ENCODE results near the gene EVL. TPM values are rescaled to one million over a fixed set of nuclear protein-coding genes. Genes with fewer than 3 reads are reported as not detected.

The EVL gene
- total RNA-seq, 6 experiments from 2014 or later: 1.2 to 4.8 (median 2.0) TPM

GRCh38 chr14:100033347-100034075, 31.7 kb upstream of the EVL start:
- H3K4me1 Mint-ChIP-seq (ENCODE audit: low read depth): peaks cover 53% of the 10 kb centered on the region
- no peak for TF ChIP-seq CTCF (IDR thresholded peaks at IDR 0.05)
- no peak overlapping the region for H3K27ac Mint-ChIP-seq
- H3K9me3 Mint-ChIP-seq: no peaks in the 10 kb centered on the region
- H3K36me3 Mint-ChIP-seq (ENCODE audit: low read depth): no peaks in the 10 kb centered on the region
- H3K4me3 Mint-ChIP-seq: no peak overlapping the region
- no peaks in the 10 kb centered on the region; the same call in 1 of the 2 replicates for H3K27me3 Mint-ChIP-seq (ENCODE audit: insufficient read depth)
- DNase-seq: no peak

GRCh38 chr14:100034468-100034867, 30.8 kb upstream of the EVL start:
- DNase-seq: no peak
- no peak overlapping the region for H3K27ac Mint-ChIP-seq
- peaks cover 45% of the 10 kb centered on the region for H3K4me1 Mint-ChIP-seq (ENCODE audit: low read depth)
- no peaks in the 10 kb centered on the region for H3K9me3 Mint-ChIP-seq
- no peak overlapping the region for H3K4me3 Mint-ChIP-seq
- TF ChIP-seq CTCF (IDR thresholded peaks at IDR 0.05): no peak
- H3K27me3 Mint-ChIP-seq (ENCODE audit: insufficient read depth): peaks cover 4% of the 10 kb centered on the region
- no peaks in the 10 kb centered on the region for H3K36me3 Mint-ChIP-seq (ENCODE audit: low read depth)

DNA sequence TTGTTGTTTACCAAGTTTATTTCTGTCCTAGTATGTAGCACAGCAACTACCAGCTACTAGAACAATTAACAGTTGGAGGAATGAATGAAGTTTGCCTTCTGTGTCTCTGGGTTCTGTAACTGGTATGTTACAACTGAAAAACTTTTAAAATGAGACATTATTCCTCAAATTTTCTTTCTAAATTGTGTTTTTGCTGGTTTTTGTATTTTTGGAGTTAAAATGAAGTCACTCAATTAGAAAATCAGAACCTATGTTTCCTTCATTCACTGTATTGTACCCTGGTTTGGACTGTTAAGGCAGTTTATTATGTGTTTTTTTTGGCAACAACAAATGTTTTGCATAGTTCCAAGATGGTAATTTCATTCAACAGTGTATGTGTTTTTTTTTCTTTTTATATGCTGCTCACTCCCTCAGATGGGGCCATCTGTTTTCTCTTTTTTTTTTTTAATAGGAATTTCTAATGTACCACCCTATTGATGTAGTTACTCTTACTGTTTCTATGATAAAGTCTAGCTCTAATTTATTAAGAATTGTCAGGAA, 30.2 kb upstream of the EVL start:
- no peak overlapping the region for H3K27ac Mint-ChIP-seq
- peaks cover 39% of the 10 kb centered on the region for H3K4me1 Mint-ChIP-seq (ENCODE audit: low read depth)
- H3K36me3 Mint-ChIP-seq (ENCODE audit: low read depth): no peaks in the 10 kb centered on the region
- no peak for DNase-seq
- H3K9me3 Mint-ChIP-seq: no peaks in the 10 kb centered on the region
- peaks cover 8% of the 10 kb centered on the region for H3K27me3 Mint-ChIP-seq (ENCODE audit: insufficient read depth)
- no peak for TF ChIP-seq CTCF (IDR thresholded peaks at IDR 0.05)
- H3K4me3 Mint-ChIP-seq: no peak overlapping the region

GRCh38 chr14:100035700-100036099, 29.5 kb upstream of the EVL start:
- no peak overlapping the region for H3K4me3 Mint-ChIP-seq
- no peaks in the 10 kb centered on the region for H3K9me3 Mint-ChIP-seq
- peaks cover 8% of the 10 kb centered on the region for H3K27me3 Mint-ChIP-seq (ENCODE audit: insufficient read depth)
- 0 out of 2 replicates have a peak, but pooled peaks have one; percentile 19 for TF ChIP-seq CTCF (IDR thresholded peaks at IDR 0.05)
- peaks cover 33% of the 10 kb centered on the region for H3K4me1 Mint-ChIP-seq (ENCODE audit: low read depth)
- no peak overlapping the region for H3K27ac Mint-ChIP-seq
- H3K36me3 Mint-ChIP-seq (ENCODE audit: low read depth): no peaks in the 10 kb centered on the region
- no peak for DNase-seq

GRCh38 chr14:100037353-100037752, 27.9 kb upstream of the EVL start:
- Mint-ChIP-seq H3K9me3 (no peaks in the 10 kb centered on the region), H3K27me3 (ENCODE audit: insufficient read depth) (peaks cover 11% of the 10 kb centered on the region), H3K4me1 (ENCODE audit: low read depth) (peaks cover 16% of the 10 kb centered on the region), H3K36me3 (ENCODE audit: low read depth) (no peaks in the 10 kb centered on the region), H3K4me3 (no peak overlapping the region), H3K27ac (no peak overlapping the region)
- DNase-seq: no peak
- TF ChIP-seq CTCF (IDR thresholded peaks at IDR 0.05): no peak
